Prostate gland (tissue), 2 donors: ENCODE results near the gene CORO2B.

ENCODE experiments used
- POLR2AphosphoS5 ChIP-seq: sonication (generic); formaldehyde crosslinking; IDR thresholded peaks from one replicate; pipeline ENCODE4 v1.6.1; 2017; ENCODE audit warnings: antibody characterized with exemption
- TF ChIP-seq, protein P1 (sequence below), 4 experiments: fragments of 200-600 bp in 2 of 4; fragments of 450-650 bp in 2 of 4; sonication (generic) in 2 of 4; IDR thresholded peaks; 1 replicate in 3 of 4; 2 replicates in 1 of 4; pipeline ENCODE4 v1.5.1; 2016 to 2019; ENCODE audit warnings: antibody characterized with exemption in 4 of 4, mild to moderate bottlenecking in 2 of 4, moderate library complexity in 2 of 4

DNA sequence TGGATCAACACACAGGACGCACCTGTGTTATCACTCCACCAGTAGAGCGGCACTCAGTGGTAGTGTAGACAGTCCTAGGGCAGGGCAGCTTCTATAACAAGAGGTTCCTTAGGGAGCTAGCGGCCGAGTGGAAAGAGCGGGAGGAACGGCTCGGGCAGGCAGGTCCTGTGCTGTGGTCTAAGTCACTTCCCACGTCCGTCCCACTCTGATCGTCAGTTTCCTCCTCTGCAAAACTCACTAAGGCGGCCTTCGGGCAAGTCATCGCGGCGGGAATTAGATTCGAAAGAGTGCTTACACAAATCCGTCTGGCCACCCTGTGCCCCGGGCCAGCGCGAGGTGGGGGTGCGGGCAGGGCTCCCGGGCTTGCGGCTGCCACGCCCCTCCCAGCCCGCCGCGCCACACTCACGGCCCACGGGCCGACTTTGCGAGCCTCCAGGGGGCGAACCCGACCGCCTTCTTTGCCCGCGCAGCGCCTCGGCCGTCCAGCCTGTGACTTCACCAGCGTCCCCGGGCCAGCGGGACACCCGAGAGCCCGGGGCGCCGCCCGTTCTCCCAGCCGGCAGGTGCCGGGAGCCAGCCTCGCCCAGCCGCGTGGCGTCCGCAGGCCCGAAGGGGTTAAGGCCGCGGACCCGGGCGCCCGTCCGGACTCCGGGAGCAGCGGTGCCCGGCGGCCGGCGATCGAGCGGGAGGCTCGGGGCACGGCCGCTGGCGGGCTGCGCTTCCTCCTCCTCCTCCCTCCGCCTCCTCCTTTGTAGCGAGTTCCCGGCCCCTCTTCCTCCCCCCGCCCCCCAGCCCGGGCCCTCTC is 416 bp upstream of the CORO2B start:
- TF ChIP-seq, protein P1, sequence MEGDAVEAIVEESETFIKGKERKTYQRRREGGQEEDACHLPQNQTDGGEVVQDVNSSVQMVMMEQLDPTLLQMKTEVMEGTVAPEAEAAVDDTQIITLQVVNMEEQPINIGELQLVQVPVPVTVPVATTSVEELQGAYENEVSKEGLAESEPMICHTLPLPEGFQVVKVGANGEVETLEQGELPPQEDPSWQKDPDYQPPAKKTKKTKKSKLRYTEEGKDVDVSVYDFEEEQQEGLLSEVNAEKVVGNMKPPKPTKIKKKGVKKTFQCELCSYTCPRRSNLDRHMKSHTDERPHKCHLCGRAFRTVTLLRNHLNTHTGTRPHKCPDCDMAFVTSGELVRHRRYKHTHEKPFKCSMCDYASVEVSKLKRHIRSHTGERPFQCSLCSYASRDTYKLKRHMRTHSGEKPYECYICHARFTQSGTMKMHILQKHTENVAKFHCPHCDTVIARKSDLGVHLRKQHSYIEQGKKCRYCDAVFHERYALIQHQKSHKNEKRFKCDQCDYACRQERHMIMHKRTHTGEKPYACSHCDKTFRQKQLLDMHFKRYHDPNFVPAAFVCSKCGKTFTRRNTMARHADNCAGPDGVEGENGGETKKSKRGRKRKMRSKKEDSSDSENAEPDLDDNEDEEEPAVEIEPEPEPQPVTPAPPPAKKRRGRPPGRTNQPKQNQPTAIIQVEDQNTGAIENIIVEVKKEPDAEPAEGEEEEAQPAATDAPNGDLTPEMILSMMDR (IDR thresholded peaks at IDR 0.05) = peak in 2 of 4 experiments; percentile 52 to 54
- no peak for TF ChIP-seq POLR2AphosphoS5
